GM12878 (cell line): ENCODE data around the gene UBE2L5. TPM values are rescaled to one million over a fixed set of nuclear protein-coding genes. Genes with fewer than 3 reads are reported as not detected.

Source experiments
- ATAC-seq: fragments of 200-7000 bp; cut with Tn5 transposase; 3 replicates; pipeline ENCODE4 v1.9.1; 2020; ENCODE audit warnings: mild to moderate bottlenecking, moderate library complexity
- BruUV-seq: library from RNA; stranded (reverse); fragments of 400-500 nt; replicated peaks from 2 replicates; lab custom pipeline; 2021; lab: Mats Ljungman, UMichigan
- CTCF ChIA-PET: fragments of 300-600 bp; sonication (Branson Sonifier 250); formaldehyde crosslinking; extraction: SDS; loops from one replicate; lab custom pipeline; 2021; ENCODE audit warnings: inconsistent platforms; lab: Yijun Ruan, JAX
- POLR2A ChIA-PET: fragments of 350-600 bp; formaldehyde crosslinking; extraction: SDS; loops from one replicate; lab custom pipeline; 2021; ENCODE audit warnings: inconsistent platforms; lab: Charles Lee
- RAD21 ChIA-PET: fragments of 300-600 bp; sonication (Branson Sonifier 250); formaldehyde crosslinking; loops from one replicate; lab custom pipeline; 2023; ENCODE audit warnings: antibody characterized with exemption; ENCODE audit not compliant: unreplicated experiment; lab: Charles Lee
- SMC1A ChIA-PET: fragments of 300-600 bp; sonication (Branson Sonifier 250); formaldehyde crosslinking; loops from one replicate; lab custom pipeline; 2023; ENCODE audit not compliant: unreplicated experiment, uncharacterized antibody; lab: Charles Lee
- DNase-seq: peaks from one replicate; pipeline ENCODE4 v3.0.0-alpha.2; 2011; ENCODE audit warnings: low read depth, low spot score
- FAIRE-seq: peaks from 3 replicates; lab custom pipeline; 2011; peaks lifted over from hg19 to GRCh38; lab: Jason Lieb, UNC
- H2AFZ ChIP-seq: 2 replicates; pipeline ENCODE4 v1.6.0; 2011; ENCODE audit warnings: low read depth, low read length, control low read depth; ENCODE audit not compliant: control insufficient read depth
- H3K27ac ChIP-seq: 2 replicates; pipeline ENCODE4 v1.5.1; 2011; ENCODE audit warnings: control low read depth; ENCODE audit not compliant: control insufficient read depth, insufficient read depth
- H3K27me3 ChIP-seq, 2 experiments: replicated peaks in 1 of 2; 2 replicates each; pipeline versions ENCODE4 v1.6.0 to v1.6.1; 2011; ENCODE audit warnings: low read length in 1 of 2; ENCODE audit not compliant: control insufficient read depth in 2 of 2, insufficient read depth in 2 of 2
- H3K36me3 ChIP-seq, 2 experiments: 2 replicates each; pipeline ENCODE4 v1.5.1; 2011; ENCODE audit warnings: low read length in 1 of 2; ENCODE audit not compliant: control insufficient read depth in 2 of 2, insufficient read depth in 2 of 2
- H3K4me1 ChIP-seq: 2 replicates; pipeline ENCODE4 v1.6.1; 2011; ENCODE audit warnings: mild to moderate bottlenecking, low read length, moderate library complexity, mixed read lengths; ENCODE audit not compliant: control insufficient read depth, insufficient read depth
- H3K4me2 ChIP-seq: 2 replicates; pipeline ENCODE4 v1.6.0; 2011; ENCODE audit warnings: control low read depth; ENCODE audit not compliant: control insufficient read depth, insufficient read depth
- H3K4me3 ChIP-seq: fragments of 200-600 bp; sonication (generic); 2 replicates; pipeline ENCODE4 v1.5.1; 2016
- H3K79me2 ChIP-seq: 2 replicates; pipeline ENCODE4 v1.6.0; 2011; ENCODE audit warnings: low read length; ENCODE audit not compliant: control insufficient read depth, insufficient read depth
- H3K9ac ChIP-seq: 2 replicates; pipeline ENCODE4 v1.8.0; 2011; ENCODE audit warnings: low read length, control low read depth, mixed read lengths; ENCODE audit not compliant: control insufficient read depth, insufficient read depth
- H3K9me3 ChIP-seq: replicated peaks from 3 replicates; pipeline ENCODE4 v1.5.1; 2011; ENCODE audit warnings: mild to moderate bottlenecking, low read length; ENCODE audit not compliant: control insufficient read depth, insufficient read depth
- H4K20me1 ChIP-seq: 2 replicates; pipeline ENCODE4 v1.6.0; 2011; ENCODE audit not compliant: control insufficient read depth, insufficient read depth
- BACH1 ChIP-seq: fragments of 450-650 bp; IDR thresholded peaks from 2 replicates; pipeline ENCODE4 v1.6.1; 2017; ENCODE audit warnings: mild to moderate bottlenecking, borderline replicate concordance
- ETV6 ChIP-seq, 2 experiments: fragments of 450-650 bp in 1 of 2; IDR thresholded peaks in 1 of 2; conservative IDR thresholded peaks in 1 of 2; 2 replicates each; pipeline ENCODE4 v1.6.1; 2014; ENCODE audit warnings: antibody characterized with exemption in 1 of 2, borderline replicate concordance in 1 of 2, low read depth in 1 of 2, mild to moderate bottlenecking in 1 of 2, moderate library complexity in 1 of 2
- FOS ChIP-seq: IDR thresholded peaks from 3 replicates; pipeline ENCODE4 v1.6.1; 2011; ENCODE audit warnings: borderline replicate concordance; ENCODE audit not compliant: insufficient read length; ENCODE audit errors: extremely low read depth
- NFXL1 ChIP-seq: fragments of 450-650 bp; IDR thresholded peaks from 2 replicates; pipeline ENCODE4 v1.6.1; 2017; ENCODE audit warnings: antibody characterized with exemption, mild to moderate bottlenecking, borderline replicate concordance
- POLR2A ChIP-seq: IDR thresholded peaks from 2 replicates; pipeline ENCODE4 v1.6.1; 2011; ENCODE audit warnings: low read depth, mild to moderate bottlenecking, low read length
- SMAD5 ChIP-seq: IDR thresholded peaks from 2 replicates; pipeline ENCODE4 v1.6.1; 2016; ENCODE audit warnings: antibody characterized with exemption, low read depth
- SREBF1 ChIP-seq: IDR thresholded peaks from 2 replicates; pipeline ENCODE4 v1.6.1; 2012; ENCODE audit warnings: mild to moderate bottlenecking, low read length
- WGBS: methylation state at CpG from one replicate; pipeline ENCODE4 v1.1.6; 2016; ENCODE audit warnings: low lambda C conversion rate; ENCODE audit not compliant: insufficient replicate concordance, insufficient coverage; ENCODE audit errors: missing lambda C conversion rate; 5-methylcytosine and 5-hydroxymethylcytosine counted together
- in situ Hi-C: fragments of 300-500 bp; cut with MboI; formaldehyde crosslinking; loops from 9 replicates; pipeline ENCODE4 v1.14.3; 2018; ENCODE audit warnings: mixed read lengths
- intact Hi-C: fragments of 100-400 bp; cut with micrococcal nuclease; formaldehyde crosslinking; loops from one replicate; pipeline ENCODE4 v1.14.2; 2022; ENCODE audit not compliant: unreplicated experiment
- polyA plus RNA-seq, 11 experiments: library from polyadenylated mRNA; depleted of rRNA in 4 of 11; unstranded in 6 of 11; stranded (reverse) in 5 of 11; fragments of >200 nt; fragmentation: Nextera tagmentation in 4 of 11; fragmentation: Illumina TruSeq in 1 of 11; extraction: Ambion mirVana in 4 of 11; extraction: Trizol in 1 of 11; gene quantifications; 1 replicate in 1 of 11; 2 replicates in 10 of 11; pipeline versions ENCODE4 v1.2.1 to v1.2.3, GENCODE V29; 2011 to 2016; ENCODE audit warnings: inconsistent platforms in 2 of 11, missing spikeins in 2 of 11, low read depth in 1 of 11
- total RNA-seq, 4 experiments: library from RNA; depleted of rRNA in 3 of 4; stranded (reverse); fragments of >200 nt in 3 of 4; fragmentation: Illumina TruSeq in 1 of 4; extraction: Trizol in 1 of 4; gene quantifications; 2 replicates each; pipeline versions ENCODE4 v1.2.1 to v1.2.3, GENCODE V29; 2013 to 2021
- TF ChIP-seq, protein P1 (sequence below): fragments of 450-650 bp; IDR thresholded peaks from 2 replicates; pipeline ENCODE4 v1.6.1; 2014; ENCODE audit warnings: mild to moderate bottlenecking
- TF ChIP-seq, protein P2 (sequence below): IDR thresholded peaks from 2 replicates; pipeline ENCODE4 v1.6.1; 2012; ENCODE audit warnings: low read length, inconsistent platforms
- TF ChIP-seq, protein P3 (sequence below): fragments of 450-650 bp; IDR thresholded peaks from 2 replicates; pipeline ENCODE4 v1.6.1; 2017; ENCODE audit warnings: mild to moderate bottlenecking, moderate library complexity

The UBE2L5 gene
- total and polyA plus RNA-seq, 10 of the 15 experiments (the other 5 are each of a cell fraction or from before 2014, with no cell fraction given) = 0.03 to 1.1 (median 0.19) TPM; not detected in 2

DNA sequence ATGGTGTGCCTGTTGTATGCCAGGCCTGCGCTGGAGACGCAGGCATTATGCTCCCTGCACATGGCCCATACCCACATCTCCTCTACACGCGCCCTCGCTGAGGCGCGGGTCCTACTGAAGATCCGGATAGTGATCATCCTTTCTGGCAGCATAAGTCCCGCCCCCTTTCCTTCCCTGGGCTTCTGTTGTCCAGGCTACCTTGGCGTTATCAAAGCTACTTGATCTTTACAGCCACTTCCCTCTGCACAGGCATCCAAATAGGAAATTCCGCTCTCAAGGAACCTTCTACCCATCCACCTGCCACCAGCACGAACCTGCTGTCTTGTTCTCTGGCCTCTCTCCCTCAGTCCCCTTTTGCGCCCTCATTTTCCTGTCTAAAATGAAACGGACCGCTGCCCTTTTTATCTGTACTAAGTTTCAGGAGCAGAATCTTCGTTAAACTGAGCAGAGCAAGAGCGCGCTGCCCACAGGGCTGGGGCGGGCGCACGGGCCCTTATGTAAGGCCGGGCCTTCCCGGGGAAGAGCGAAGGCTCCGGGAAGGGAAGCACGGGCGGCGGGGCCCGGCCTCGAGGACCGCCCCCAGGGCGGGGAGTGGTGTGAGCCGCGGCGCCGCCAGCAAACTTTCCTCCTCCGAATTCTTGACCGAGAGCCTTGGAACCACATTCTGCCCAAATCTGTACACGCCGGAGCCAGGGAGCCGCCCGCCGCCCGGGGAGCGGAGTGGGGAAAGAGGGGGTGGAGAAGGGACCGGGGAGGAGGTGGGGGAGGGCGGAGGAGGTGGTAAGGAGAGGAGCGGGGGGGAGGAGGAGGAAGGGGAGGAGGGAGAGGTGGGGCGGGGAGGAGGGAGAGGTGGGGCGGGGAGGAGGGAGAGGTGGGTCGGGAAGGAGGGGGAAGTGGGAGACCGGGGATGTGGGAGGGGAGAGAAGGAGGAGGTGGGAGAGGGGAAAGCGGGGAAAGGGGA is 920 bp upstream of the UBE2L5 start (continued):
- TF ChIP-seq NFXL1 (0 out of 2 replicates have a peak, but pooled peaks have one; percentile 47), POLR2A (0 out of 2 replicates have a peak, but pooled peaks have one; percentile 14)

DNA sequence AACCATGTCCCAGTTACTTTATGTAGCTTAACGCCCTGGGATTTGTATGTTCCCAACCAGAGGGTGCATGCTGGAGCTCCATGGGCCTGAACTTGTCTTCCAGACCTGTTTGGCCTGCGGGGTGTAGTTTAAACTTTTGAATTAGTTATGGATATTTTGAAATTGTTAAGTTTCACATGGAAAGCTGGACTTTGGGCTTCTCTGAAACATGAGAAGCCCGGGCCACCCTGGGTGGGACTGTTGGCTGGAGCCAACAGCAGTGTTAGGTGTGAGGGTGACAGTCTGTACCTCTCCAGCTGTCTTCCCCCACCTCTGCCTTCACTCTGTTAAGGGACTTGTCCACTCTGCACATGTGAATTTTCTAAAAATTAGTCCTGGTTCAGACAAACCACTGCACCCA is 1.6 kb downstream of the UBE2L5 start:
- Histone ChIP-seq H3K27ac (no peak overlapping the region), H3K4me3 (no peak overlapping the region), H3K36me3 (no peaks in the 10 kb centered on the region), H2AFZ (no peak overlapping the region), H3K4me2 (no peak overlapping the region), H3K4me1 (peaks cover 2% of the 10 kb centered on the region; the same call in 1 of the 2 replicates), H3K9ac (no peak overlapping the region), H4K20me1 (no peaks in the 10 kb centered on the region), H3K27me3 (no peaks in the 10 kb centered on the region), H3K9me3 (no peaks in the 10 kb centered on the region), H3K79me2 (no peaks in the 10 kb centered on the region)
- FAIRE-seq = no peak
- TF ChIP-seq, protein P1, sequence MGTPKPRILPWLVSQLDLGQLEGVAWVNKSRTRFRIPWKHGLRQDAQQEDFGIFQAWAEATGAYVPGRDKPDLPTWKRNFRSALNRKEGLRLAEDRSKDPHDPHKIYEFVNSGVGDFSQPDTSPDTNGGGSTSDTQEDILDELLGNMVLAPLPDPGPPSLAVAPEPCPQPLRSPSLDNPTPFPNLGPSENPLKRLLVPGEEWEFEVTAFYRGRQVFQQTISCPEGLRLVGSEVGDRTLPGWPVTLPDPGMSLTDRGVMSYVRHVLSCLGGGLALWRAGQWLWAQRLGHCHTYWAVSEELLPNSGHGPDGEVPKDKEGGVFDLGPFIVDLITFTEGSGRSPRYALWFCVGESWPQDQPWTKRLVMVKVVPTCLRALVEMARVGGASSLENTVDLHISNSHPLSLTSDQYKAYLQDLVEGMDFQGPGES = no peak
- TF ChIP-seq BACH1 (no peak), SMAD5 (no peak), SREBF1 (no peak), FOS (no peak), ETV6 (conservative IDR thresholded peaks at IDR 0.05 in 1 of 2, IDR thresholded peaks at IDR 0.05 in 1 of 2; ENCODE audit: borderline replicate concordance in 1 of 2, low read depth in 1 of 2) (no peak)
- TF ChIP-seq, protein P2, sequence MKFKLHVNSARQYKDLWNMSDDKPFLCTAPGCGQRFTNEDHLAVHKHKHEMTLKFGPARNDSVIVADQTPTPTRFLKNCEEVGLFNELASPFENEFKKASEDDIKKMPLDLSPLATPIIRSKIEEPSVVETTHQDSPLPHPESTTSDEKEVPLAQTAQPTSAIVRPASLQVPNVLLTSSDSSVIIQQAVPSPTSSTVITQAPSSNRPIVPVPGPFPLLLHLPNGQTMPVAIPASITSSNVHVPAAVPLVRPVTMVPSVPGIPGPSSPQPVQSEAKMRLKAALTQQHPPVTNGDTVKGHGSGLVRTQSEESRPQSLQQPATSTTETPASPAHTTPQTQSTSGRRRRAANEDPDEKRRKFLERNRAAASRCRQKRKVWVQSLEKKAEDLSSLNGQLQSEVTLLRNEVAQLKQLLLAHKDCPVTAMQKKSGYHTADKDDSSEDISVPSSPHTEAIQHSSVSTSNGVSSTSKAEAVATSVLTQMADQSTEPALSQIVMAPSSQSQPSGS = no peak
- TF ChIP-seq, protein P3, sequence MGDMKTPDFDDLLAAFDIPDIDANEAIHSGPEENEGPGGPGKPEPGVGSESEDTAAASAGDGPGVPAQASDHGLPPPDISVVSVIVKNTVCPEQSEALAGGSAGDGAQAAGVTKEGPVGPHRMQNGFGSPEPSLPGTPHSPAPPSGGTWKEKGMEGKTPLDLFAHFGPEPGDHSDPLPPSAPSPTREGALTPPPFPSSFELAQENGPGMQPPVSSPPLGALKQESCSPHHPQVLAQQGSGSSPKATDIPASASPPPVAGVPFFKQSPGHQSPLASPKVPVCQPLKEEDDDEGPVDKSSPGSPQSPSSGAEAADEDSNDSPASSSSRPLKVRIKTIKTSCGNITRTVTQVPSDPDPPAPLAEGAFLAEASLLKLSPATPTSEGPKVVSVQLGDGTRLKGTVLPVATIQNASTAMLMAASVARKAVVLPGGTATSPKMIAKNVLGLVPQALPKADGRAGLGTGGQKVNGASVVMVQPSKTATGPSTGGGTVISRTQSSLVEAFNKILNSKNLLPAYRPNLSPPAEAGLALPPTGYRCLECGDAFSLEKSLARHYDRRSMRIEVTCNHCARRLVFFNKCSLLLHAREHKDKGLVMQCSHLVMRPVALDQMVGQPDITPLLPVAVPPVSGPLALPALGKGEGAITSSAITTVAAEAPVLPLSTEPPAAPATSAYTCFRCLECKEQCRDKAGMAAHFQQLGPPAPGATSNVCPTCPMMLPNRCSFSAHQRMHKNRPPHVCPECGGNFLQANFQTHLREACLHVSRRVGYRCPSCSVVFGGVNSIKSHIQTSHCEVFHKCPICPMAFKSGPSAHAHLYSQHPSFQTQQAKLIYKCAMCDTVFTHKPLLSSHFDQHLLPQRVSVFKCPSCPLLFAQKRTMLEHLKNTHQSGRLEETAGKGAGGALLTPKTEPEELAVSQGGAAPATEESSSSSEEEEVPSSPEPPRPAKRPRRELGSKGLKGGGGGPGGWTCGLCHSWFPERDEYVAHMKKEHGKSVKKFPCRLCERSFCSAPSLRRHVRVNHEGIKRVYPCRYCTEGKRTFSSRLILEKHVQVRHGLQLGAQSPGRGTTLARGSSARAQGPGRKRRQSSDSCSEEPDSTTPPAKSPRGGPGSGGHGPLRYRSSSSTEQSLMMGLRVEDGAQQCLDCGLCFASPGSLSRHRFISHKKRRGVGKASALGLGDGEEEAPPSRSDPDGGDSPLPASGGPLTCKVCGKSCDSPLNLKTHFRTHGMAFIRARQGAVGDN = no peak
- in situ Hi-C loops = no loop called here
- no TSS peak for BruUV-seq
- POLR2A ChIA-PET = interaction anchor here (0.6 to 1.5 kb wide), 6 partner anchors 18 to 311 kb away, joined by 3 to 6 read pairs (median 4); partner anchors contain the start of gene ALOX5AP
- intact Hi-C loops = loop anchor here (2.0 kb wide), 1 partner anchor 17 kb away; no protein-coding TSS in a partner anchor
- ATAC-seq = no peak
- 98% methylated on average over 3 of the region's 3 CpGs for WGBS
- DNase-seq = no peak
- CTCF ChIA-PET = interaction anchor here (0.8 to 1.7 kb wide), 3 partner anchors 17 to 38 kb away, joined by 3 to 5 read pairs (median 3); no protein-coding TSS in a partner anchor
- RAD21 ChIA-PET = interaction anchor here (1.0 to 1.7 kb wide), 5 partner anchors 13 to 52 kb away, joined by 3 to 10 read pairs (median 4); no protein-coding TSS in a partner anchor
- SMC1A ChIA-PET = interaction anchor here (1.4 to 4.4 kb wide), 4 partner anchors 19 to 51 kb away, joined by 4 to 49 read pairs (median 6); no protein-coding TSS in a partner anchor
